GM12878 (cell line): ENCODE measurements around the gene ST3GAL5. TPM values are rescaled to one million over a fixed set of nuclear protein-coding genes. Genes with fewer than 3 reads are reported as not detected.

Experiments used
- ATAC-seq: fragments of 200-7000 bp; cut with Tn5 transposase; 3 replicates; pipeline ENCODE4 v1.9.1; 2020; ENCODE audit warnings: mild to moderate bottlenecking, moderate library complexity
- BruUV-seq: library from RNA; stranded (reverse); fragments of 400-500 nt; replicated peaks from 2 replicates; lab custom pipeline; 2021; lab: Mats Ljungman, UMichigan
- CTCF ChIA-PET: fragments of 300-600 bp; sonication (Branson Sonifier 250); formaldehyde crosslinking; extraction: SDS; loops from one replicate; lab custom pipeline; 2021; ENCODE audit warnings: inconsistent platforms; lab: Yijun Ruan, JAX
- POLR2A ChIA-PET: fragments of 350-600 bp; formaldehyde crosslinking; extraction: SDS; loops from one replicate; lab custom pipeline; 2021; ENCODE audit warnings: inconsistent platforms; lab: Charles Lee
- RAD21 ChIA-PET: fragments of 300-600 bp; sonication (Branson Sonifier 250); formaldehyde crosslinking; loops from one replicate; lab custom pipeline; 2023; ENCODE audit warnings: antibody characterized with exemption; ENCODE audit not compliant: unreplicated experiment; lab: Charles Lee
- SMC1A ChIA-PET: fragments of 300-600 bp; sonication (Branson Sonifier 250); formaldehyde crosslinking; loops from one replicate; lab custom pipeline; 2023; ENCODE audit not compliant: unreplicated experiment, uncharacterized antibody; lab: Charles Lee
- DNase-seq: peaks from one replicate; pipeline ENCODE4 v3.0.0-alpha.2; 2011; ENCODE audit warnings: low read depth, low spot score
- FAIRE-seq: peaks from 3 replicates; lab custom pipeline; 2011; peaks lifted over from hg19 to GRCh38; lab: Jason Lieb, UNC
- H2AFZ ChIP-seq: 2 replicates; pipeline ENCODE4 v1.6.0; 2011; ENCODE audit warnings: low read depth, low read length, control low read depth; ENCODE audit not compliant: control insufficient read depth
- H3K27ac ChIP-seq: 2 replicates; pipeline ENCODE4 v1.5.1; 2011; ENCODE audit warnings: control low read depth; ENCODE audit not compliant: control insufficient read depth, insufficient read depth
- H3K27me3 ChIP-seq, 2 experiments: replicated peaks in 1 of 2; 2 replicates each; pipeline versions ENCODE4 v1.6.0 to v1.6.1; 2011; ENCODE audit warnings: low read length in 1 of 2; ENCODE audit not compliant: control insufficient read depth in 2 of 2, insufficient read depth in 2 of 2
- H3K36me3 ChIP-seq, 2 experiments: 2 replicates each; pipeline ENCODE4 v1.5.1; 2011; ENCODE audit warnings: low read length in 1 of 2; ENCODE audit not compliant: control insufficient read depth in 2 of 2, insufficient read depth in 2 of 2
- H3K4me1 ChIP-seq: 2 replicates; pipeline ENCODE4 v1.6.1; 2011; ENCODE audit warnings: mild to moderate bottlenecking, low read length, moderate library complexity, mixed read lengths; ENCODE audit not compliant: control insufficient read depth, insufficient read depth
- H3K4me2 ChIP-seq: 2 replicates; pipeline ENCODE4 v1.6.0; 2011; ENCODE audit warnings: control low read depth; ENCODE audit not compliant: control insufficient read depth, insufficient read depth
- H3K4me3 ChIP-seq: fragments of 200-600 bp; sonication (generic); 2 replicates; pipeline ENCODE4 v1.5.1; 2016
- H3K79me2 ChIP-seq: 2 replicates; pipeline ENCODE4 v1.6.0; 2011; ENCODE audit warnings: low read length; ENCODE audit not compliant: control insufficient read depth, insufficient read depth
- H3K9ac ChIP-seq: 2 replicates; pipeline ENCODE4 v1.8.0; 2011; ENCODE audit warnings: low read length, control low read depth, mixed read lengths; ENCODE audit not compliant: control insufficient read depth, insufficient read depth
- H3K9me3 ChIP-seq: replicated peaks from 3 replicates; pipeline ENCODE4 v1.5.1; 2011; ENCODE audit warnings: mild to moderate bottlenecking, low read length; ENCODE audit not compliant: control insufficient read depth, insufficient read depth
- H4K20me1 ChIP-seq: 2 replicates; pipeline ENCODE4 v1.6.0; 2011; ENCODE audit not compliant: control insufficient read depth, insufficient read depth
- MTA3 ChIP-seq: IDR thresholded peaks from 2 replicates; pipeline ENCODE4 v1.6.1; 2012; ENCODE audit warnings: low read length, inconsistent platforms, borderline replicate concordance
- NFYB ChIP-seq: IDR thresholded peaks from 2 replicates; pipeline ENCODE4 v1.6.1; 2011; ENCODE audit warnings: low read depth, mild to moderate bottlenecking, low read length, improper control_type of control experiment, moderate library complexity; ENCODE audit not compliant: insufficient read depth
- WGBS: methylation state at CpG from one replicate; pipeline ENCODE4 v1.1.6; 2016; ENCODE audit warnings: low lambda C conversion rate; ENCODE audit not compliant: insufficient replicate concordance, insufficient coverage; ENCODE audit errors: missing lambda C conversion rate; 5-methylcytosine and 5-hydroxymethylcytosine counted together
- in situ Hi-C: fragments of 300-500 bp; cut with MboI; formaldehyde crosslinking; loops from 9 replicates; pipeline ENCODE4 v1.14.3; 2018; ENCODE audit warnings: mixed read lengths
- intact Hi-C: fragments of 100-400 bp; cut with micrococcal nuclease; formaldehyde crosslinking; loops from one replicate; pipeline ENCODE4 v1.14.2; 2022; ENCODE audit not compliant: unreplicated experiment
- polyA plus RNA-seq, 11 experiments: library from polyadenylated mRNA; depleted of rRNA in 4 of 11; unstranded in 6 of 11; stranded (reverse) in 5 of 11; fragments of >200 nt; fragmentation: Nextera tagmentation in 4 of 11; fragmentation: Illumina TruSeq in 1 of 11; extraction: Ambion mirVana in 4 of 11; extraction: Trizol in 1 of 11; gene quantifications; 1 replicate in 1 of 11; 2 replicates in 10 of 11; pipeline versions ENCODE4 v1.2.1 to v1.2.3, GENCODE V29; 2011 to 2016; ENCODE audit warnings: inconsistent platforms in 2 of 11, missing spikeins in 2 of 11, low read depth in 1 of 11
- total RNA-seq, 4 experiments: library from RNA; depleted of rRNA in 3 of 4; stranded (reverse); fragments of >200 nt in 3 of 4; fragmentation: Illumina TruSeq in 1 of 4; extraction: Trizol in 1 of 4; gene quantifications; 2 replicates each; pipeline versions ENCODE4 v1.2.1 to v1.2.3, GENCODE V29; 2013 to 2021
- TF ChIP-seq, protein P1 (sequence below): fragments of 150-350 bp; IDR thresholded peaks from 2 replicates; pipeline ENCODE4 v1.6.1; 2016; ENCODE audit warnings: low read depth, low read length
- TF ChIP-seq, protein P2 (sequence below): fragments of 450-650 bp; IDR thresholded peaks from 2 replicates; pipeline ENCODE4 v1.6.1; 2016; ENCODE audit warnings: mild to moderate bottlenecking

Gene ST3GAL5
- total and polyA plus RNA-seq, 10 of the 15 experiments (the other 5 are each of a cell fraction or from before 2014, with no cell fraction given) = 5.2 to 60.9 (median 10.2) TPM

DNA sequence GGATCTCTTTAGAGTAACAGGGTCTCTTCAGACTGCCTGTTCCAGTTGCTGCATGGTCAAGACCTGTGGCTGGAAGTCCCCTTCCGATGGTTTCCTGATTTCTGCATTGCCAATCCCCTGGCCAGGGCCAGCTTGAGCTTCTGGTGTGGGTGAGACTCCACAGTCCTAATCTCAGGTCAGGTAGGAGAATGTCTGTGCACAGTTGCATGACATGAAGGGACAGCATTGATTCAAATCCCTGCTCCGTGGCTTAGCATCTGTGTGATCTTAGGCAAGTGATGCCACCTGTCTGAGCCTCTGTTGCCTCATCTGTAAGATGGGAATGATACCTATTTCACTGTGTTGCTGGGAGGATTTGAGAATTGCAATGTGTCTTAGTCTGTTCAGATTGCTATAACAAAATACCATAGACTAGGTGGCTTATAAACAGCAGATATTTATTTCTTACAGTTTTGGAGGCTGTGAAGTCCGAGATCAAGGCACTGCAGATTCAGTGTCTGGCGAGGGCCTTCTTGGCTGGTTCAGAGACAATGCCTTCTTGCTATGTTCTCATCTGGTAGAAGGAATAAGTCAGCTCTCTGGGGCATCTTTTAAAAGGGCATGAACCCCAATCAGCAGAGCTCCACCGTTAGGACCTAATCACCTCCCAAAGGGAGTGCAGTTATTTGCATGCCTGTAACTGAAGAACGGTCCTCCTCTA is 68.8 kb downstream of the ST3GAL5 start:
- H3K36me3 ChIP-seq = no peaks in the 10 kb centered on the region
- H2AFZ ChIP-seq = peak overlapping the region; percentile 24
- no peak overlapping the region for H3K9ac ChIP-seq
- no peaks in the 10 kb centered on the region for H3K79me2 ChIP-seq
- BruUV-seq = no TSS peak
- H3K4me1 ChIP-seq = no peaks in the 10 kb centered on the region
- no peak for TF ChIP-seq NFYB
- ATAC-seq (no peak; the same call in 2 of the 3 replicates), FAIRE-seq (no peak), DNase-seq (no peak)
- CTCF ChIA-PET = interaction anchor here (0.7 to 18.4 kb wide), 8 partner anchors 8 to 260 kb away, joined by 3 to 458 read pairs (median 4); partner anchors contain the start of gene ST3GAL5
- in situ Hi-C loops (loop anchor here (10.0 kb wide), 1 partner anchor 95 kb away; no protein-coding TSS in a partner anchor), intact Hi-C loops (loop anchor here (10.0 kb wide), 1 partner anchor 395 kb away; no protein-coding TSS in a partner anchor)
- no peak overlapping the region for H3K4me2 ChIP-seq
- 6% methylated on average over 6 of the region's 6 CpGs for WGBS
- no peaks in the 10 kb centered on the region for H4K20me1 ChIP-seq
- H3K27ac ChIP-seq = no peak overlapping the region
- POLR2A ChIA-PET = no interaction called here
- H3K9me3 ChIP-seq = no peaks in the 10 kb centered on the region
- no peaks in the 10 kb centered on the region for H3K27me3 ChIP-seq
- RAD21 ChIA-PET = interaction anchor here (0.9 to 2.4 kb wide), 10 partner anchors 7 to 260 kb away, joined by 3 to 12 read pairs (median 4); no protein-coding TSS in a partner anchor
- H3K4me3 ChIP-seq = no peak overlapping the region
- SMC1A ChIA-PET = interaction anchor here (1.0 to 5.6 kb wide), 7 partner anchors 10 to 262 kb away, joined by 3 to 31 read pairs (median 4); no protein-coding TSS in a partner anchor

DNA sequence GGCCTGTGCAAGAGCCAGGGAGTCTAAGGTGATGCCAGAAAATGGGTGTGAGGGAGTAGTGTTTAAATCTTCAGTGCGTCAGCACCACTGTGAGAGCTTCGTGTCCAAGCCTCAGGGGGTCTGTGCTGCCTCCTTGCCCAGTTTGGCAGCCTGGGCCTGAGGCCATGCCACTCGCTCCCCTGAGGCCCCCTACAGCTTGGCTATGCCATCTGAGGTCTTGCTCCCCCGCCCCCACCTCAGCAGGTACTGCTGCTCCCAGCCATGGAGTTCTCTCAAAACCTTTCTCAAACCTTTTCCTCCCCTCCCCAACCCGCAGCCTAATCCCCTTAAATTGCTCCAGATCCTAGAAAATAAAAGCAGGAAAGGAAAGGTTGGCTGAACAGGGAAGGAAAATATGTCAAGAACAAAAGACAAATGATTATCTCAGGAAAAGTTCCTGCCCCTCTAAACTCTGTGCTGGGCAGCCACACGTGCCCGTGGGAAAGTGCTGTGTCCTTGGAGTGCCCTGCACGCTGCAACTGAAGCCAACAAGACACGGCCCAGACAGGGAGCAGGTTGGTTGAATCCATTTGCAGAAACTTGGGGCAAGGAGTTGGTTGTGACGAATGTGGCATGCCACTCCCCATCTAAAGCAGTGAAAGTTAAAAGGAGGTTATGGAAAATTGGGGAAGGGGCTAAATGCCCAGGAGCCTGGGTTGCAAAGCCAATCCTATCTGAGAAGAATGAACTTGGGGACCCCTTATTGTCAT is 73.8 kb downstream of the ST3GAL5 start:
- no peaks in the 10 kb centered on the region for H3K27me3 ChIP-seq
- TF ChIP-seq, protein P1, sequence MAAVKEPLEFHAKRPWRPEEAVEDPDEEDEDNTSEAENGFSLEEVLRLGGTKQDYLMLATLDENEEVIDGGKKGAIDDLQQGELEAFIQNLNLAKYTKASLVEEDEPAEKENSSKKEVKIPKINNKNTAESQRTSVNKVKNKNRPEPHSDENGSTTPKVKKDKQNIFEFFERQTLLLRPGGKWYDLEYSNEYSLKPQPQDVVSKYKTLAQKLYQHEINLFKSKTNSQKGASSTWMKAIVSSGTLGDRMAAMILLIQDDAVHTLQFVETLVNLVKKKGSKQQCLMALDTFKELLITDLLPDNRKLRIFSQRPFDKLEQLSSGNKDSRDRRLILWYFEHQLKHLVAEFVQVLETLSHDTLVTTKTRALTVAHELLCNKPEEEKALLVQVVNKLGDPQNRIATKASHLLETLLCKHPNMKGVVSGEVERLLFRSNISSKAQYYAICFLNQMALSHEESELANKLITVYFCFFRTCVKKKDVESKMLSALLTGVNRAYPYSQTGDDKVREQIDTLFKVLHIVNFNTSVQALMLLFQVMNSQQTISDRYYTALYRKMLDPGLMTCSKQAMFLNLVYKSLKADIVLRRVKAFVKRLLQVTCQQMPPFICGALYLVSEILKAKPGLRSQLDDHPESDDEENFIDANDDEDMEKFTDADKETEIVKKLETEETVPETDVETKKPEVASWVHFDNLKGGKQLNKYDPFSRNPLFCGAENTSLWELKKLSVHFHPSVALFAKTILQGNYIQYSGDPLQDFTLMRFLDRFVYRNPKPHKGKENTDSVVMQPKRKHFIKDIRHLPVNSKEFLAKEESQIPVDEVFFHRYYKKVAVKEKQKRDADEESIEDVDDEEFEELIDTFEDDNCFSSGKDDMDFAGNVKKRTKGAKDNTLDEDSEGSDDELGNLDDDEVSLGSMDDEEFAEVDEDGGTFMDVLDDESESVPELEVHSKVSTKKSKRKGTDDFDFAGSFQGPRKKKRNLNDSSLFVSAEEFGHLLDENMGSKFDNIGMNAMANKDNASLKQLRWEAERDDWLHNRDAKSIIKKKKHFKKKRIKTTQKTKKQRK = no peak
- no peak for TF ChIP-seq MTA3
- TF ChIP-seq, protein P2, sequence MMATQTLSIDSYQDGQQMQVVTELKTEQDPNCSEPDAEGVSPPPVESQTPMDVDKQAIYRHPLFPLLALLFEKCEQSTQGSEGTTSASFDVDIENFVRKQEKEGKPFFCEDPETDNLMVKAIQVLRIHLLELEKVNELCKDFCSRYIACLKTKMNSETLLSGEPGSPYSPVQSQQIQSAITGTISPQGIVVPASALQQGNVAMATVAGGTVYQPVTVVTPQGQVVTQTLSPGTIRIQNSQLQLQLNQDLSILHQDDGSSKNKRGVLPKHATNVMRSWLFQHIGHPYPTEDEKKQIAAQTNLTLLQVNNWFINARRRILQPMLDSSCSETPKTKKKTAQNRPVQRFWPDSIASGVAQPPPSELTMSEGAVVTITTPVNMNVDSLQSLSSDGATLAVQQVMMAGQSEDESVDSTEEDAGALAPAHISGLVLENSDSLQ = no peak
- TF ChIP-seq, all 136 proteins: peak for 0
- Histone ChIP-seq H3K4me1 (no peaks in the 10 kb centered on the region), H2AFZ (no peak overlapping the region), H3K79me2 (no peaks in the 10 kb centered on the region), H3K4me3 (no peak overlapping the region), H3K36me3 (no peaks in the 10 kb centered on the region), H3K27ac (no peak overlapping the region), H3K9ac (no peak overlapping the region), H4K20me1 (no peaks in the 10 kb centered on the region), H3K4me2 (no peak overlapping the region), H3K9me3 (no peaks in the 10 kb centered on the region)
- ChIA-PET SMC1A (interaction anchor here (0.5 to 7.3 kb wide), 27 partner anchors 8 to 625 kb away, joined by 3 to 106 read pairs (median 4); no protein-coding TSS in a partner anchor), RAD21 (interaction anchor here (0.6 to 7.1 kb wide), 22 partner anchors 9 to 266 kb away, joined by 3 to 116 read pairs (median 6); partner anchors contain the start of gene ATOH8), POLR2A (interaction anchor here (0.6 kb wide), 4 partner anchors 15 to 193 kb away, joined by 3 to 5 read pairs (median 4); no protein-coding TSS in a partner anchor), CTCF (interaction anchor here (0.6 to 18.4 kb wide), 38 partner anchors 9 to 265 kb away, joined by 3 to 458 read pairs (median 6); no protein-coding TSS in a partner anchor)
- in situ Hi-C loops (loop anchor here (10.0 kb wide), 1 partner anchor 90 kb away; no protein-coding TSS in a partner anchor), intact Hi-C loops (loop anchor here (1.0 to 10.0 kb wide), 5 partner anchors 65 to 390 kb away; no protein-coding TSS in a partner anchor)
- 4% methylated on average over 10 of the region's 10 CpGs for WGBS
- ATAC-seq = peak; percentile 10
- no TSS peak for BruUV-seq
- no peak for FAIRE-seq
- DNase-seq = no peak
